Keratinocyte (primary cell): ENCODE measurements around the gene INTS3. TPM values are rescaled to one million over a fixed set of nuclear protein-coding genes. Genes with fewer than 3 reads are reported as not detected.

Experiments
- DNase-seq: peaks from one replicate; pipeline ENCODE4 v3.0.0-alpha.2; 2011; ENCODE audit warnings: low read depth, missing footprints, low spot score
- FAIRE-seq: peaks from 2 replicates; lab custom pipeline; 2011; peaks lifted over from hg19 to GRCh38; lab: Jason Lieb, UNC
- H2AFZ ChIP-seq: 2 replicates; pipeline ENCODE4 v1.6.0; 2012; ENCODE audit warnings: low read length, control low read depth, inconsistent platforms; ENCODE audit not compliant: control insufficient read depth
- H3K27ac ChIP-seq: 2 replicates; pipeline ENCODE4 v1.5.1; 2011; ENCODE audit warnings: low read length; ENCODE audit not compliant: control insufficient read depth, insufficient read depth
- H3K27me3 ChIP-seq: 3 replicates; pipeline ENCODE4 v1.6.0; 2011; ENCODE audit warnings: low read length; ENCODE audit not compliant: control insufficient read depth, insufficient read depth; ENCODE audit errors: extremely low read depth
- H3K36me3 ChIP-seq, 2 experiments: 2 replicates in 1 of 2; 3 replicates in 1 of 2; pipeline ENCODE4 v1.5.1; 2011; ENCODE audit warnings: low read length in 2 of 2, mild to moderate bottlenecking in 1 of 2; ENCODE audit not compliant: control insufficient read depth in 2 of 2, insufficient read depth in 2 of 2; ENCODE audit errors: extremely low read depth in 1 of 2
- H3K4me1 ChIP-seq: 3 replicates; pipeline ENCODE4 v1.5.1; 2011; ENCODE audit warnings: low read length; ENCODE audit not compliant: control insufficient read depth, insufficient read depth; ENCODE audit errors: extremely low read depth
- H3K4me2 ChIP-seq: 3 replicates; pipeline ENCODE4 v1.6.0; 2011; ENCODE audit warnings: low read depth, low read length; ENCODE audit not compliant: control insufficient read depth, insufficient read depth; ENCODE audit errors: extremely low read depth
- H3K4me3 ChIP-seq, 3 experiments: fragments of 200-600 bp in 1 of 3; sonication (generic) in 1 of 3; 2 replicates in 2 of 3; 3 replicates in 1 of 3; pipeline ENCODE4 v1.5.1; 2011 to 2016; ENCODE audit warnings: low read length in 3 of 3, mild to moderate bottlenecking in 3 of 3, control low read depth in 2 of 3, inconsistent platforms in 1 of 3, low read depth in 1 of 3, mixed read lengths in 1 of 3, mixed run types in 1 of 3, moderate library complexity in 1 of 3; ENCODE audit not compliant: control insufficient read depth in 2 of 3, insufficient read depth in 2 of 3; ENCODE audit errors: extremely low read depth in 1 of 3
- H3K79me2 ChIP-seq: 2 replicates; pipeline ENCODE4 v1.6.0; 2012; ENCODE audit warnings: low read length; ENCODE audit not compliant: control insufficient read depth, insufficient read depth
- H3K9ac ChIP-seq: 3 replicates; pipeline ENCODE4 v1.6.0; 2011; ENCODE audit warnings: low read length; ENCODE audit not compliant: control insufficient read depth, insufficient read depth; ENCODE audit errors: extremely low read depth
- H3K9me1 ChIP-seq: 3 replicates; pipeline ENCODE4 v1.6.0; 2011; ENCODE audit warnings: low read length; ENCODE audit not compliant: control insufficient read depth, insufficient read depth; ENCODE audit errors: extremely low read depth
- H3K9me3 ChIP-seq: 2 replicates; pipeline ENCODE4 v1.5.1; 2012; ENCODE audit warnings: low read depth, low read length; ENCODE audit not compliant: control insufficient read depth
- H4K20me1 ChIP-seq: 3 replicates; pipeline ENCODE4 v1.6.0; 2011; ENCODE audit warnings: low read length; ENCODE audit not compliant: control insufficient read depth, insufficient read depth; ENCODE audit errors: extremely low read depth
- EZH2 ChIP-seq: IDR thresholded peaks from one replicate; pipeline ENCODE4 v1.6.1; 2012; ENCODE audit warnings: inconsistent platforms, mild to moderate bottlenecking, low read length, moderate library complexity
- dilution Hi-C: fragments of 300-500 bp; cut with MboI; formaldehyde crosslinking; loops from one replicate; pipeline ENCODE4 v1.7.0; 2020; ENCODE audit warnings: low sequenced_read_pairs; ENCODE audit not compliant: extremely low pct_ligation_motif_present
- polyA plus RNA-seq, 5 experiments: library from polyadenylated mRNA; depleted of rRNA in 3 of 5; stranded (reverse) in 3 of 5; stranded (forward) in 1 of 5; unstranded in 1 of 5; fragments of >200 nt; gene quantifications; 1 replicate in 1 of 5; 2 replicates in 3 of 5; 3 replicates in 1 of 5; pipeline versions ENCODE4 v1.2.1 to v1.2.3, GENCODE V29; 2011 to 2012; ENCODE audit warnings: missing spikeins in 2 of 5, low read depth in 1 of 5, low replicate concordance in 1 of 5
- TF ChIP-seq, protein P1 (sequence below), 3 experiments: IDR thresholded peaks in 1 of 3; conservative IDR thresholded peaks in 1 of 3; optimal IDR thresholded peaks in 1 of 3; 2 replicates in 2 of 3; 3 replicates in 1 of 3; pipeline versions ENCODE3 to v1.5.1; 2011; ENCODE audit warnings: low read length in 3 of 3, mild to moderate bottlenecking in 3 of 3, moderate library complexity in 2 of 3, control low read depth in 1 of 3, inconsistent platforms in 1 of 3; ENCODE audit not compliant: insufficient read depth in 2 of 3; ENCODE audit errors: extremely low read depth in 1 of 3

Gene INTS3
- polyA plus RNA-seq, 1 donor (not counting 4 experiments of a cell fraction or from before 2014, with no cell fraction given), result 24.6 TPM

- Histone ChIP-seq H3K9me1 (no peaks in the 10 kb centered on the region), H3K27me3 (peaks cover 5% of the 10 kb centered on the region), H3K4me1 (peaks cover 4% of the 10 kb centered on the region), H4K20me1 (no peaks in the 10 kb centered on the region), H3K9me3 (no peaks in the 10 kb centered on the region), H3K27ac (no peak overlapping the region), H3K9ac (no peak overlapping the region), H2AFZ (no peak overlapping the region), H3K4me3 (no peak overlapping the region), H3K79me2 (no peaks in the 10 kb centered on the region), H3K4me2 (no peak overlapping the region), H3K36me3 (no peaks in the 10 kb centered on the region)
- dilution Hi-C loops, result no loop called here
- DNase-seq (no peak), FAIRE-seq (no peak)
- TF ChIP-seq, protein P1, sequence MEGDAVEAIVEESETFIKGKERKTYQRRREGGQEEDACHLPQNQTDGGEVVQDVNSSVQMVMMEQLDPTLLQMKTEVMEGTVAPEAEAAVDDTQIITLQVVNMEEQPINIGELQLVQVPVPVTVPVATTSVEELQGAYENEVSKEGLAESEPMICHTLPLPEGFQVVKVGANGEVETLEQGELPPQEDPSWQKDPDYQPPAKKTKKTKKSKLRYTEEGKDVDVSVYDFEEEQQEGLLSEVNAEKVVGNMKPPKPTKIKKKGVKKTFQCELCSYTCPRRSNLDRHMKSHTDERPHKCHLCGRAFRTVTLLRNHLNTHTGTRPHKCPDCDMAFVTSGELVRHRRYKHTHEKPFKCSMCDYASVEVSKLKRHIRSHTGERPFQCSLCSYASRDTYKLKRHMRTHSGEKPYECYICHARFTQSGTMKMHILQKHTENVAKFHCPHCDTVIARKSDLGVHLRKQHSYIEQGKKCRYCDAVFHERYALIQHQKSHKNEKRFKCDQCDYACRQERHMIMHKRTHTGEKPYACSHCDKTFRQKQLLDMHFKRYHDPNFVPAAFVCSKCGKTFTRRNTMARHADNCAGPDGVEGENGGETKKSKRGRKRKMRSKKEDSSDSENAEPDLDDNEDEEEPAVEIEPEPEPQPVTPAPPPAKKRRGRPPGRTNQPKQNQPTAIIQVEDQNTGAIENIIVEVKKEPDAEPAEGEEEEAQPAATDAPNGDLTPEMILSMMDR (optimal IDR thresholded peaks at IDR 0.05 in 1 of 3, IDR thresholded peaks at IDR 0.05 in 1 of 3, conservative IDR thresholded peaks at IDR 0.05 in 1 of 3; ENCODE audit: extremely low read depth in 1 of 3, insufficient read depth in 2 of 3, low read length in 3 of 3), result no peak
- TF ChIP-seq EZH2, result no peak
Measured at GRCh38 chr1:153789478-153790034, 61.7 kb downstream of the INTS3 start.

DNA sequence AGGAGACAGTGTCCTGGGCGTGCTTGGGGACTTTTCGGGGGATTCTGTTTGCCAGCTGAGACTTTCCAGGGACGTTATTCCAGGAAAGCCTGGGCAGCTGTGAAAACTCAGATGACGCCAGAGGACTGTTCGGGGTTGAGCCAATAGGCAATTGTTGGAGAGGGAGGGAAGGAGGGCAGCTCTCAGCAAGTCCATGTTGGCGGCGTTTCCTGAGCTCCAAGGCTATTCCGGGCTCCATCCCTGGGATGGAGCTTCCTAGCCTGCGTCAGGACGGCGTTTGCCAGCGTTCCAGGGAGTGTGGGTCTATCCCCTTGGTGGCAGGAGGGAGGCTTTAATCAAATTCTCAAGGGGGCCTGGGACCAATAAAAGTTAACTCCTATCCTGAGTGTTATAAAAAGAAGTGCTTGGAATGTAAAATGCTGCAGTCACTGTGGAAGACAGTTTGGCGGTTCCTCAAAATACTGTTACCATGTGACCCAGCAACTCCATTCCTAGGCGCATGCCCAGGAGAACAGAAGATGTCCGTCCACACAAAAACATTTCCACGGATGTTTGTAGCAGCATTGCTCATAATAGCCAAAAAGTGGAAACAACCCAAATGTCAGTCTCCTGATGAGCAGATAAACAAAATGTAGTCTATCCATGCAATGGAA lies 62.6 kb downstream of the INTS3 start:
- DNase-seq, result no peak
- H3K4me3 ChIP-seq, result no peak overlapping the region
- peaks cover 5% of the 10 kb centered on the region for H3K27me3 ChIP-seq
- peak overlapping the region; percentile 8 for H3K4me2 ChIP-seq
- no peaks in the 10 kb centered on the region for H3K36me3 ChIP-seq
- dilution Hi-C loops, result no loop called here
- TF ChIP-seq EZH2, result no peak
- TF ChIP-seq, protein P1 (optimal IDR thresholded peaks at IDR 0.05 in 1 of 3, IDR thresholded peaks at IDR 0.05 in 1 of 3, conservative IDR thresholded peaks at IDR 0.05 in 1 of 3; ENCODE audit: extremely low read depth in 1 of 3, insufficient read depth in 2 of 3, low read length in 3 of 3), result no peak
- no peaks in the 10 kb centered on the region for H3K79me2 ChIP-seq
- H3K9me3 ChIP-seq, result no peaks in the 10 kb centered on the region
- H3K9me1 ChIP-seq, result no peaks in the 10 kb centered on the region
- H2AFZ ChIP-seq, result peak overlapping the region; percentile 35
- no peaks in the 10 kb centered on the region for H4K20me1 ChIP-seq
- peaks cover 4% of the 10 kb centered on the region for H3K4me1 ChIP-seq
- H3K27ac ChIP-seq, result no peak overlapping the region
- FAIRE-seq, result no peak
- no peak overlapping the region for H3K9ac ChIP-seq
